Natural killer cell (primary cell): ENCODE data around the gene KRT7. TPM values are rescaled to one million over a fixed set of nuclear protein-coding genes. Genes with fewer than 3 reads are reported as not detected.

ENCODE experiments used
- ATAC-seq, 3 donors: fragments of 150-1000 bp in 2 of 3; fragments of 200-7000 bp in 1 of 3; cut with Tn5 transposase; 1 replicate in 1 of 3; 2 replicates in 2 of 3; pipeline ENCODE4 v1.10.0; 2021; ENCODE audit warnings: mild to moderate bottlenecking in 2 of 3, moderate library complexity in 2 of 3
- DNase-seq, 2 donors: peaks; one replicate each; pipeline versions ENCODE4 v3.0.0 to v3.0.0-alpha.2; 2013 to 2021; ENCODE audit warnings: mixed read lengths in 1 of 2
- H3K27ac ChIP-seq: one replicate; pipeline ENCODE4 v1.5.1; 2013; ENCODE audit warnings: mild to moderate bottlenecking, low read length
- H3K27me3 ChIP-seq: one replicate; pipeline ENCODE4 v1.6.1; 2013; ENCODE audit warnings: low read length; ENCODE audit not compliant: control insufficient read depth, insufficient read depth
- H3K36me3 ChIP-seq: one replicate; pipeline ENCODE4 v1.6.1; 2013; ENCODE audit warnings: low read length; ENCODE audit not compliant: control insufficient read depth, insufficient read depth
- H3K4me1 ChIP-seq: one replicate; pipeline ENCODE4 v1.6.1; 2013; ENCODE audit warnings: low read length; ENCODE audit not compliant: control insufficient read depth, insufficient read depth
- H3K4me3 ChIP-seq: one replicate; pipeline ENCODE4 v1.5.1; 2013; ENCODE audit warnings: low read length
- H3K9me3 ChIP-seq: one replicate; pipeline ENCODE4 v1.6.1; 2013; ENCODE audit warnings: low read length; ENCODE audit not compliant: control insufficient read depth, insufficient read depth
- H3K27ac Mint-ChIP-seq, 2 donors: one replicate each; pipeline ENCODE4 v1.8.0; 2022; ENCODE audit warnings: mild to moderate bottlenecking in 2 of 2, mixed read lengths in 2 of 2, moderate library complexity in 1 of 2
- H3K27me3 Mint-ChIP-seq, 2 donors: one replicate each; pipeline ENCODE4 v1.8.0; 2022; ENCODE audit warnings: low read depth in 2 of 2, mixed read lengths in 2 of 2
- H3K36me3 Mint-ChIP-seq: one replicate; pipeline ENCODE4 v1.8.0; 2022; ENCODE audit warnings: mixed read lengths
- H3K4me1 Mint-ChIP-seq, 2 donors: one replicate each; pipeline ENCODE4 v1.8.0; 2022; ENCODE audit warnings: mixed read lengths in 2 of 2
- H3K4me3 Mint-ChIP-seq: one replicate; pipeline ENCODE4 v1.8.0; 2022; ENCODE audit warnings: mild to moderate bottlenecking, moderate library complexity, mixed read lengths
- H3K9me3 Mint-ChIP-seq, 2 donors: one replicate each; pipeline ENCODE4 v1.8.0; 2022; ENCODE audit warnings: mixed read lengths in 2 of 2
- CTCF ChIP-seq: fragments of 200-600 bp; IDR thresholded peaks from one replicate; pipeline ENCODE4 v1.8.0; 2022; ENCODE audit warnings: antibody characterized with exemption
- WGBS: methylation state at CpG from one replicate; pipeline ENCODE4 v1.1.7; 2013; ENCODE audit warnings: missing lambda C conversion rate; ENCODE audit not compliant: insufficient coverage; 5-methylcytosine and 5-hydroxymethylcytosine counted together
- intact Hi-C: fragments of 100-400 bp; cut with micrococcal nuclease; formaldehyde crosslinking; loops from one replicate; pipeline ENCODE4 v1.14.2; 2022
- total RNA-seq, 4 donors: library from RNA; stranded (reverse); fragments of 120-200 nt in 1 of 4; gene quantifications; one replicate each; pipeline versions ENCODE4 v1.2.3 to v1.2.4, GENCODE V29; 2013 to 2022

KRT7 gene
- total RNA-seq, 3 donors from 2014 or later (not counting 1 experiment from before 2014, with no cell fraction given) = 0.54 TPM; not detected in 2

DNA sequence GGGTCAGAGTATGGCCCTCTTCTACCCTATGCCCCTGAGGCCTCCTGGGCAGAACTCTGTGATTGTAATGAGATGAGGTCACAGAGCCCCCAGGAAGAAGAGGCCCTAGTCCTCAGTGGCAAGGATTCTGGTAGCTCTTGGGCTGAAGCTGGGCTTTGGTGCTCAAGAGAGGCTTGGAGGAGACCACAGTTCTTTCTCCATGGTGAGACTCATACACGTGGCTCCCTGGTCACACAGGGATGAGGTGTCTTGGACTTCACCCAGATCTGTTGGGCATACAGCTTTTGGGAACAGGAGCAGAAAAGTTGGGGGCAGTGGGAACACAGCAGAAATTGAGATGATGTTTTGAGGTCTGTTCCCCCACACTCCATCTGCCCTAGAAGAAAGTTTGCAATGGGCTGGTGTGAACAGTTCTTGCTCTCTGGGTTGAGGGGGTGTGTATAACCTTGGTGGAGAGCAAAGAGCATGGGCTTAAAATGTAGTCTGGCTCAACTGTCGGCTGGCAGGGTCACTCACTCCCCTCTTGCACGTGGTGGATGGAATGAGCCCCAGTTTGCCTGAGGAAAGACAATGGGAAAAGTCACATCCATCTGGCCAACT lies 41.6 kb downstream of the KRT7 start, which contains the start of gene KRT86:
Gene KRT86 (plus strand): TSS at position 125 of the 600 bp plus-strand sequence. CDS start 27,272 bp downstream, outside the sequence.
- 86% methylated on average over 3 of the region's 3 CpGs for WGBS

DNA sequence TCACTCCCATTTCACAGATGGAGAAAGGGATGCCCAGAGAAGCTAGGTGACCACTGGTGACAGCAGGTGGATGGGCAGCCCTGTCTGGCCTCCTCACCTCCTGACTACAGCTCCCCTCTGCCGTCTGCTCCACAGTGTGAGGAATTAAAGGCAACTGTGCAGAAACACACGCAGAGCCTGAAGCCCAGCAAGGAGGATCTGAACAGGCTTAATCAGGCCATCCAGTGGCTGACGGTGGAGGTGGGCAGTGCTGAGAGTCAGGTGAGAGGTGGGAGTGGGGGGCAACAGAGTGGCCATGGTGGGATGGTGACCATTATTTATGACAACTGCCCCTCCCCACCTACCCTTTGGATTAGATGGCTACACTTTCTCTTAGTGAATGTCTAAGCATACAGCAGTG lies 42.6 kb downstream of the KRT7 start:
- Mint-ChIP-seq H3K27ac (no peak overlapping the region), H3K27me3 (peaks cover 50 to 52% of the 10 kb centered on the region in 2 donors), H3K36me3 (no peaks in the 10 kb centered on the region), H3K4me1 (peaks cover 13 to 14% of the 10 kb centered on the region in 2 donors), H3K9me3 (no peaks in the 10 kb centered on the region), H3K4me3 (no peak overlapping the region)
- H3K9me3 ChIP-seq = no peaks in the 10 kb centered on the region
- no peak for TF ChIP-seq CTCF
- H3K4me3 ChIP-seq = no peak overlapping the region
- no peaks in the 10 kb centered on the region for H3K36me3 ChIP-seq
- intact Hi-C loops = no loop called here
- 94% methylated on average over 3 of the region's 3 CpGs for WGBS
- H3K27me3 ChIP-seq = peaks cover 4% of the 10 kb centered on the region
- DNase-seq (no peak), ATAC-seq (no peak)
- peaks cover 9% of the 10 kb centered on the region for H3K4me1 ChIP-seq
- no peak overlapping the region for H3K27ac ChIP-seq

More for the DNA sequence above, 41.6 kb downstream of the KRT7 start, which contains the start of gene KRT86:
- no peak within 1 kb of the TSS for H3K4me3 ChIP-seq
- no peaks in the 10 kb centered on the region for H3K9me3 ChIP-seq
- H3K36me3 ChIP-seq = no peaks in the 10 kb centered on the region
- H3K36me3 Mint-ChIP-seq = no peaks in the 10 kb centered on the region
- peaks cover 12% of the 10 kb centered on the region in 2 donors for H3K4me1 Mint-ChIP-seq
- no peak within 1 kb of the TSS for H3K27ac ChIP-seq
- no peak within 1 kb of the TSS for H3K4me3 Mint-ChIP-seq
- no peak for ATAC-seq
- no peak within 1 kb of the TSS for H3K27ac Mint-ChIP-seq
- peaks cover 4% of the 10 kb centered on the region for H3K27me3 ChIP-seq
- DNase-seq = no peak
- no peak for TF ChIP-seq CTCF
- intact Hi-C loops = no loop called here
- peaks cover 9% of the 10 kb centered on the region for H3K4me1 ChIP-seq
- peaks cover 45 to 47% of the 10 kb centered on the region in 2 donors for H3K27me3 Mint-ChIP-seq
- H3K9me3 Mint-ChIP-seq = no peaks in the 10 kb centered on the region

DNA sequence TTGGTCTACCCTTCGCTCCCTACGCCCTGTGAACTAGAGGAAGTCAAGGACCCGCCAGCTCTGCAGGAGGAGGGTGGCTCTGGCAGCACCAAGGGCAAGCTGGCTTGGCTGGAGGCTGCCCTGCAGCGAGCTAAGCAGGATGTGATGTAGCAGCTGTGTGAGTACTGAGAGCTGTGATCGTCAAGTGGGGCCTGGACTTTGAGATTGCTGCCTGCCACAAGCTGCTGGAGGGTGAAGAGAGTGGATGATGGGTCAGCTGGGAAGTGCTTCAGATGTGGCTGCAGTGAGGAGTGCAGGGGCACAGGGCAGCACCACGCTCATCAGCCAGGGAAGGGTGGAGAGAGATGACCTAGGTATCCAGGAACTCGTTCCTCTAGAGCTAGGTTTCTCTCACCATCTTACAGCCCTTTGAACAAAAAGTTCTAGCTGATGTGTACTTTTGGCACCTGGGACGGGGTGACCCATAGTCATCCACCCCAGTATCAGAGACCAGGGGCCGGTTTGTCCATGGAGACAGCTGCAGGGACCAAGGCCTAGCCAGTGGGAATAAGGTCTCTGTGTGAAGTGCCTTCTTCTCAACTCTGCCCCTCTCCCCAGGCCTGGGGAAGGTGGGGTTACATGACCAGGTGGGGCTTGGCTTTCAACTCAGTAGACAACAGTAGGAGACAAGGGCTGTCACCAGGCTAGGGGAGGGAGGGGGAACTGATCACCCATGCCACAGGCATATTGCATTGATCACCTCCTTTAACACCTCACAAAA lies 44.6 kb downstream of the KRT7 start:
- no peak overlapping the region for H3K27ac ChIP-seq
- Mint-ChIP-seq H3K27me3 (peaks cover 33 to 45% of the 10 kb centered on the region in 2 donors), H3K9me3 (no peaks in the 10 kb centered on the region), H3K4me3 (no peak overlapping the region), H3K4me1 (peaks cover 13 to 14% of the 10 kb centered on the region in 2 donors), H3K36me3 (no peaks in the 10 kb centered on the region), H3K27ac (no peak overlapping the region)
- H3K9me3 ChIP-seq = no peaks in the 10 kb centered on the region
- WGBS = 76% methylated on average over 9 of the region's 9 CpGs
- H3K36me3 ChIP-seq = no peaks in the 10 kb centered on the region
- peaks cover 9% of the 10 kb centered on the region for H3K4me1 ChIP-seq
- no peak overlapping the region for H3K4me3 ChIP-seq
- ATAC-seq (no peak), DNase-seq (no peak)
- intact Hi-C loops = loop anchor here (2.0 kb wide), 1 partner anchor 49 kb away; no protein-coding TSS in a partner anchor
- no peak for TF ChIP-seq CTCF
- peaks cover 4% of the 10 kb centered on the region for H3K27me3 ChIP-seq
